ENCODE results near the gene PSMB7.
A peak's percentile ranks its signal among the peaks of the same experiment; 100 is the strongest.

PSMB7 gene

DNA sequence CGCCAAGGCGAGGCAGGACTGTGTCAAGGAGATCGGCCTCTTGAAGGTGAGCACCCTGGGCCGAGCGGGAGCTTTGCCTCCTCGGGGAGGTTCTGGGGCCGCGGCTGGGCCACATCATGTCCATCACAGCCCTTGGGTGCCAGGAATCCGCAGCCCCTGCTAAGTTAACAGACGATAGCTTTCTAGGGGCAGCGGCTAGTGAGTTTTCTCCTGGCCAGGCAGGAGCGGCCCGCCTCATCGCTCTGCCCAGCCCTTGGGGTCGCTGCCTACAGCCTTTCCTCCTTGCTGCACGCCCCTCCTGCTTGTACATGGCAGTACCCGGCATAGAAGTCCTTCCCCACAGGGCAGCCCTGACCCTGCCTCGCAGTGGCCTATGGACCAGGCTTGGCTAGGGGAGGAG, 101.3 kb downstream of the PSMB7 start:
- no peak overlapping the region for H2BK15ac ChIP-seq (ENCODE audit: low read depth, poor library complexity, severe bottlenecking)
- H4K91ac ChIP-seq (ENCODE audit: low read length) = peak overlapping the region; percentile 35
- H2AFZ ChIP-seq (ENCODE audit: low read depth, low read length) = no peak overlapping the region
- 97% methylated on average over 18 of the region's 18 CpGs for WGBS
- H3K79me1 ChIP-seq (replicated peaks; ENCODE audit: low read length, poor library complexity, severe bottlenecking) = peaks cover 42% of the 10 kb centered on the region
- H3K4me2 ChIP-seq (ENCODE audit: low read length, poor library complexity, severe bottlenecking) = no peak overlapping the region
- no peaks in the 10 kb centered on the region for H3K9me3 ChIP-seq (ENCODE audit: control insufficient read depth, low read length)
- H4K8ac ChIP-seq (ENCODE audit: low read length) = no peak overlapping the region
- H3K9ac ChIP-seq (ENCODE audit: low read length) = no peak overlapping the region
- no peak overlapping the region for H3K23ac ChIP-seq (ENCODE audit: low read length in 2 of 2)
- H2BK12ac ChIP-seq (ENCODE audit: low read length in 2 of 2) = no peak overlapping the region
- H2BK5ac ChIP-seq (ENCODE audit: low read depth, low read length, poor library complexity, severe bottlenecking) = no peak overlapping the region
- H3K4me1 ChIP-seq (ENCODE audit: control insufficient read depth, insufficient read depth, low read depth, low read length) = peaks cover 24% of the 10 kb centered on the region
- H2BK120ac ChIP-seq (ENCODE audit: low read depth, low read length) = no peak overlapping the region
- H3K14ac ChIP-seq (ENCODE audit: low read length in 2 of 2) = no peak overlapping the region
- H3K4me3 ChIP-seq (ENCODE audit: insufficient read depth in 1 of 2, low read depth in 1 of 2, low read length in 2 of 2) = no peak overlapping the region
- H3K27me3 ChIP-seq (ENCODE audit: control insufficient read depth in 1 of 2, insufficient read depth in 1 of 2, low read length in 2 of 2) = no peaks in the 10 kb centered on the region
- no peak overlapping the region for H2AK5ac ChIP-seq (ENCODE audit: low read length, severe bottlenecking)
- H3K18ac ChIP-seq (ENCODE audit: low read depth in 1 of 2, low read length in 2 of 2) = peak overlapping the region in 1 of 2 experiments; percentile 52
- H3K27ac ChIP-seq (ENCODE audit: low read length, poor library complexity, severe bottlenecking) = no peak overlapping the region
- H3K4ac ChIP-seq (ENCODE audit: low read depth in 1 of 2, low read length in 2 of 2) = no peak overlapping the region
- H3K36me3 ChIP-seq (ENCODE audit: control insufficient read depth in 1 of 2, insufficient read depth in 2 of 2, low read depth in 1 of 2, low read length in 2 of 2) = peaks cover 82 to 89% of the 10 kb centered on the region in 2 experiments
- no peak for DNase-seq

DNA sequence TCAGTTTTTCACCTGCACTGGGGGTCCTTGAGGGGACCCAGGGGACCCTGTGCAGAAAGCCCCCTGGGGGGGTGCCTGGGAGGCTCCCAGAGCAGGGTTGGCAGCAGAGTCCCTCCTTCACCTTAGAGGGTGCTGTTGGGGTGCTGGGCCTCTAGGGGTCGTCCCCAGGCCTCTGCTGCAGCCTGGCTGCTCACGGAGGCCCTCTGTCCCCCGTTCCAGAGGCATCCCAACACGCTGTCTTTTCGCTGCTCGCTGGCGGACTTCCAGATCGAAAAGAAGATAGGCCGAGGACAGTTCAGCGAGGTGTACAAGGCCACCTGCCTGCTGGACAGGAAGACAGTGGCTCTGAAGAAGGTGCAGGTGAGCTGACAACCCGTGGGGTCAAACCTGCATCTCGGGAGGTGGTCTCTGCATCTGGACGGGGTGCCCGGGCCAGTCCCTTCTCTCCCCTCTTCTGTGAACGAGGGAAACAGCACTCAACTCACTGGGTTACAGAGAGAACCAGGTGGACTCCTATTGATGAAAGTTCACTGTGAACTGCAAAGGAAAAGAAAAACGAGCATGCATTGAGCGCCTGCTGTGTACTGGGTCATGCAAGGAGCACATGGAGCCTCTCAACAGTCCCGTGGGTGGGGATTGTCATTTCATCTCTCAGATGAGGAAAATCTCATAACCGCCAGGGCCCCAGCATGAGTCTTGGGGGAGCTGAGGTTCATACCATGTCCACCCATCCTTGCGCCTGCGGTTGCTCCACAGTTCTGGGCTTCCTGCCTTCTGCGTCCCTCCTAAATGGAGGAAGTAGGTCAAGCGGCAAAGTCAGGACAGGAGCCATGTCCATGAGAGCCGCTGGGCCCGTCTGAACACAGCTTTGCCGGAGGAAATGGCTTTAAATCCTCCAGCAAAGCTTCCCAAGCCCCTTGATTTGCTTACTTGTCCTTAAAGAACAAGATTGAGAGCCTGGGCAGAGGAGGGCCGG, 102.7 kb downstream of the PSMB7 start:
- H2AFZ ChIP-seq (ENCODE audit: low read depth, low read length) = no peak overlapping the region
- no peak overlapping the region for H3K4ac ChIP-seq (ENCODE audit: low read depth in 1 of 2, low read length in 2 of 2)
- no peak overlapping the region for H3K9ac ChIP-seq (ENCODE audit: low read length)
- H3K9me3 ChIP-seq (ENCODE audit: control insufficient read depth, low read length) = no peaks in the 10 kb centered on the region
- H3K27ac ChIP-seq (ENCODE audit: low read length, poor library complexity, severe bottlenecking) = no peak overlapping the region
- H3K18ac ChIP-seq (ENCODE audit: low read depth in 1 of 2, low read length in 2 of 2) = peak overlapping the region in 1 of 2 experiments; percentile 11
- no peak overlapping the region for H2BK15ac ChIP-seq (ENCODE audit: low read depth, poor library complexity, severe bottlenecking)
- no peak overlapping the region for H2AK5ac ChIP-seq (ENCODE audit: low read length, severe bottlenecking)
- WGBS = 94% methylated on average over 26 of the region's 27 CpGs
- no peaks in the 10 kb centered on the region for H3K27me3 ChIP-seq (ENCODE audit: control insufficient read depth in 1 of 2, insufficient read depth in 1 of 2, low read length in 2 of 2)
- peaks cover 32% of the 10 kb centered on the region for H3K4me1 ChIP-seq (ENCODE audit: control insufficient read depth, insufficient read depth, low read depth, low read length)
- H2BK12ac ChIP-seq (ENCODE audit: low read length in 2 of 2) = no peak overlapping the region
- no peak overlapping the region for H4K91ac ChIP-seq (ENCODE audit: low read length)
- H3K36me3 ChIP-seq (ENCODE audit: control insufficient read depth in 1 of 2, insufficient read depth in 2 of 2, low read depth in 1 of 2, low read length in 2 of 2) = peaks cover 91 to 92% of the 10 kb centered on the region in 2 experiments
- H3K14ac ChIP-seq (ENCODE audit: low read length in 2 of 2) = no peak overlapping the region
- H4K8ac ChIP-seq (ENCODE audit: low read length) = no peak overlapping the region
- H3K4me3 ChIP-seq (ENCODE audit: insufficient read depth in 1 of 2, low read depth in 1 of 2, low read length in 2 of 2) = no peak overlapping the region
- no peak overlapping the region for H2BK5ac ChIP-seq (ENCODE audit: low read depth, low read length, poor library complexity, severe bottlenecking)
- no peak overlapping the region for H3K23ac ChIP-seq (ENCODE audit: low read length in 2 of 2)
- H2BK120ac ChIP-seq (ENCODE audit: low read depth, low read length) = no peak overlapping the region
- DNase-seq = no peak
- H3K4me2 ChIP-seq (ENCODE audit: low read length, poor library complexity, severe bottlenecking) = no peak overlapping the region
- peaks cover 40% of the 10 kb centered on the region for H3K79me1 ChIP-seq (replicated peaks; ENCODE audit: low read length, poor library complexity, severe bottlenecking)

DNA sequence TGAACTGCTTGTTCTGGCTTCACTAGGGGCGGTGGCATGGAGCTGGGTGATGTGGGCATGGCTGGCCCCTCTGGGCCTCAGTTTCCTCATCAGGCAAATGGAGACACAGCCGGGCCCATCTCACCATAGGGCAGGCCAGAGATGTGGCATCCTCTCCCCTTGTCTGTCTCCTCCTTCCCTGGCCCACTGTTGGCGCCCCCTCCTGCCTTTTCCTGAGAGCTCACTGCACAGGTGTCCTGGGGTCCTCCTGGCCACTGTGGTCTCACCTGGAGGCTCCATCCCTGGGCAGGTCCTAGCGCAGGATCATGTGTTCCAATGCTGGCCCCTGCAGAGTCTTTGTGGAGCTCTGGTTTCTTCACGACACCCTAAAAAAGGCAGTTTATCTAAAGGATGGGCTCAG, 104.0 kb downstream of the PSMB7 start:
- Histone ChIP-seq H3K36me3 (ENCODE audit: control insufficient read depth in 1 of 2, insufficient read depth in 2 of 2, low read depth in 1 of 2, low read length in 2 of 2) (peaks cover 83 to 89% of the 10 kb centered on the region in 2 experiments), H3K79me1 (replicated peaks; ENCODE audit: low read length, poor library complexity, severe bottlenecking) (peaks cover 38% of the 10 kb centered on the region), H3K4me1 (ENCODE audit: control insufficient read depth, insufficient read depth, low read depth, low read length) (peaks cover 40% of the 10 kb centered on the region), H3K4ac (ENCODE audit: low read depth in 1 of 2, low read length in 2 of 2) (no peak overlapping the region), H2BK5ac (ENCODE audit: low read depth, low read length, poor library complexity, severe bottlenecking) (no peak overlapping the region), H2BK120ac (ENCODE audit: low read depth, low read length) (no peak overlapping the region), H4K91ac (ENCODE audit: low read length) (no peak overlapping the region), H3K27me3 (ENCODE audit: control insufficient read depth in 1 of 2, insufficient read depth in 1 of 2, low read length in 2 of 2) (no peaks in the 10 kb centered on the region), H3K9ac (ENCODE audit: low read length) (no peak overlapping the region), H3K4me2 (ENCODE audit: low read length, poor library complexity, severe bottlenecking) (no peak overlapping the region), H3K23ac (ENCODE audit: low read length in 2 of 2) (no peak overlapping the region), H2AK5ac (ENCODE audit: low read length, severe bottlenecking) (peak overlapping the region; percentile 85), H3K9me3 (ENCODE audit: control insufficient read depth, low read length) (no peaks in the 10 kb centered on the region), H3K27ac (ENCODE audit: low read length, poor library complexity, severe bottlenecking) (peak overlapping the region; percentile 93), H3K14ac (ENCODE audit: low read length in 2 of 2) (no peak overlapping the region), H2AFZ (ENCODE audit: low read depth, low read length) (no peak overlapping the region), H2BK12ac (ENCODE audit: low read length in 2 of 2) (peak overlapping the region; percentile 28 to 40), H2BK15ac (ENCODE audit: low read depth, poor library complexity, severe bottlenecking) (no peak overlapping the region), H3K18ac (ENCODE audit: low read depth in 1 of 2, low read length in 2 of 2) (no peak overlapping the region), H3K4me3 (ENCODE audit: insufficient read depth in 1 of 2, low read depth in 1 of 2, low read length in 2 of 2) (no peak overlapping the region), H4K8ac (ENCODE audit: low read length) (no peak overlapping the region)
- no peak for DNase-seq
- 98% methylated on average over 5 of the region's 5 CpGs for WGBS

DNA sequence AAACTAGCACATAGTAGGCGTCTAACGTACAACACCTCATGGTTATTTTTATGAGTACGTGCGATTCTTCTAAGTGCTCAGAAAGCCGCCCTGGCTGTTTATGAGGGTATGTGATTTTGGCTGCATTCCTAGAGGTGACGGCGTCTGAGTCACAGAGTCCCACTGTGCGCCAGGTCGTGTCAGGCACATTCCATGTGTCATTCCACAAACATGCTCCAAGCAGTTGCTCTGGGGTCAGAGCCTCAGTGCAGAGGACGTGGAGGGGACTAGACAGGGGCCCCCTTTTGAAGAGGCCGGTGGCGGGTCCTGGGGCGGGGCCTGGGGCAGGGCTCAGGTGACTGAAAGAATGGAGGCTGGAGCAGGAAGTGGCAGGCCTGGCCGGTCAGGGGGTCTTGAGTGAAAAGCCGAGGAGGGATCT, 105.6 kb downstream of the PSMB7 start:
- Histone ChIP-seq H3K9ac (ENCODE audit: low read length) (peak overlapping the region; percentile 5), H2BK12ac (ENCODE audit: low read length in 2 of 2) (peak overlapping the region; percentile 11 to 47), H2BK120ac (ENCODE audit: low read depth, low read length) (peak overlapping the region; percentile 59), H2AFZ (ENCODE audit: low read depth, low read length) (no peak overlapping the region), H3K14ac (ENCODE audit: low read length in 2 of 2) (no peak overlapping the region), H3K79me1 (replicated peaks; ENCODE audit: low read length, poor library complexity, severe bottlenecking) (peaks cover 30% of the 10 kb centered on the region), H3K18ac (ENCODE audit: low read depth in 1 of 2, low read length in 2 of 2) (peak overlapping the region in 1 of 2 experiments; percentile 63), H3K4ac (ENCODE audit: low read depth in 1 of 2, low read length in 2 of 2) (peak overlapping the region; percentile 29 to 88), H3K23ac (ENCODE audit: low read length in 2 of 2) (no peak overlapping the region), H3K36me3 (ENCODE audit: control insufficient read depth in 1 of 2, insufficient read depth in 2 of 2, low read depth in 1 of 2, low read length in 2 of 2) (peaks cover 71 to 85% of the 10 kb centered on the region in 2 experiments), H3K4me1 (ENCODE audit: control insufficient read depth, insufficient read depth, low read depth, low read length) (peaks cover 45% of the 10 kb centered on the region), H3K27me3 (ENCODE audit: control insufficient read depth in 1 of 2, insufficient read depth in 1 of 2, low read length in 2 of 2) (no peaks in the 10 kb centered on the region), H4K91ac (ENCODE audit: low read length) (peak overlapping the region; percentile 88), H2BK5ac (ENCODE audit: low read depth, low read length, poor library complexity, severe bottlenecking) (peak overlapping the region; percentile 94), H3K4me3 (ENCODE audit: insufficient read depth in 1 of 2, low read depth in 1 of 2, low read length in 2 of 2) (no peak overlapping the region), H2BK15ac (ENCODE audit: low read depth, poor library complexity, severe bottlenecking) (peak overlapping the region; percentile 88), H2AK5ac (ENCODE audit: low read length, severe bottlenecking) (peak overlapping the region; percentile 96), H4K8ac (ENCODE audit: low read length) (peak overlapping the region; percentile 84), H3K9me3 (ENCODE audit: control insufficient read depth, low read length) (no peaks in the 10 kb centered on the region), H3K27ac (ENCODE audit: low read length, poor library complexity, severe bottlenecking) (peak overlapping the region; percentile 93), H3K4me2 (ENCODE audit: low read length, poor library complexity, severe bottlenecking) (no peak overlapping the region)
- 15% methylated on average over 15 of the region's 15 CpGs for WGBS
- peak; percentile 93 for DNase-seq

Data from mesenchymal stem cell (in vitro differentiated cells and primary cell).